ENCODE measurements around the gene RAB6B. TPM values are rescaled to one million over a fixed set of nuclear protein-coding genes. Genes with fewer than 3 reads are reported as not detected.

Gene RAB6B
- total RNA-seq, 2 donors from 2014 or later, result 2.6 to 7.2 TPM

DNA sequence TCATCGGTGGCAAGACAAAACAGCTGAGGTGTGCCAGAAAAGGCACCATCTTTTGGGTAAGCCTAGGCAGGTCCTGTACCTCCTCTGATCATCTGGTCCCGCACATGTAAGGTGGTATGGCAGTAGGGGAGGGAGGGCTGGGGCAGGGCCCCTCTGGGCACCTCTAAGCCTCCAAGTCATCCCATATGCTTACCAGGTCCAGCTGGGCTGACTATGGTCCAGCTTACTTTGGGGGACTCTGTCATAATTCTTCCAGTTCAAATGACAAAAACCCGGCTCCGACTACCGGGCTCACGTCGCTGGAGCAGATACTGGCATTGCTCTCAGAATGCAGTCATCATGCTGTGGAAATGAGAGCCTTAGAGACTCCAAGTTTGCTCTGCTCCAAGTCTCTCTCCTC, 1.9 kb upstream of the RAB6B start:
- H3K27ac Mint-ChIP-seq, result no peak overlapping the region
- DNase-seq (no peak), ATAC-seq (replicated peaks in 1 of 2) (no peak)
- H3K27me3 Mint-ChIP-seq (ENCODE audit: low read depth), result peaks cover 52% of the 10 kb centered on the region
- H3K4me1 Mint-ChIP-seq (ENCODE audit: low read depth), result no peaks in the 10 kb centered on the region
- H3K9me3 Mint-ChIP-seq, result no peaks in the 10 kb centered on the region
- no peaks in the 10 kb centered on the region for H3K36me3 Mint-ChIP-seq (ENCODE audit: insufficient read depth in 2 of 2)
- peak overlapping the region in 1 of 2 donors; percentile 41 for H3K4me3 Mint-ChIP-seq

GRCh38 chr3:133896002-133896761, 500 bp upstream of the RAB6B start:
- H3K9me3 Mint-ChIP-seq, result no peaks in the 10 kb centered on the region
- DNase-seq (peak in 1 of 2 donors; percentile 19), ATAC-seq (replicated peaks in 1 of 2) (peak; percentile 36 to 43)
- H3K27ac Mint-ChIP-seq, result no peak overlapping the region
- peaks cover 42% of the 10 kb centered on the region for H3K27me3 Mint-ChIP-seq (ENCODE audit: low read depth)
- peak overlapping the region; percentile 80 to 85 for H3K4me3 Mint-ChIP-seq
- no peaks in the 10 kb centered on the region for H3K4me1 Mint-ChIP-seq (ENCODE audit: low read depth)
- no peaks in the 10 kb centered on the region for H3K36me3 Mint-ChIP-seq (ENCODE audit: insufficient read depth in 2 of 2)

DNA sequence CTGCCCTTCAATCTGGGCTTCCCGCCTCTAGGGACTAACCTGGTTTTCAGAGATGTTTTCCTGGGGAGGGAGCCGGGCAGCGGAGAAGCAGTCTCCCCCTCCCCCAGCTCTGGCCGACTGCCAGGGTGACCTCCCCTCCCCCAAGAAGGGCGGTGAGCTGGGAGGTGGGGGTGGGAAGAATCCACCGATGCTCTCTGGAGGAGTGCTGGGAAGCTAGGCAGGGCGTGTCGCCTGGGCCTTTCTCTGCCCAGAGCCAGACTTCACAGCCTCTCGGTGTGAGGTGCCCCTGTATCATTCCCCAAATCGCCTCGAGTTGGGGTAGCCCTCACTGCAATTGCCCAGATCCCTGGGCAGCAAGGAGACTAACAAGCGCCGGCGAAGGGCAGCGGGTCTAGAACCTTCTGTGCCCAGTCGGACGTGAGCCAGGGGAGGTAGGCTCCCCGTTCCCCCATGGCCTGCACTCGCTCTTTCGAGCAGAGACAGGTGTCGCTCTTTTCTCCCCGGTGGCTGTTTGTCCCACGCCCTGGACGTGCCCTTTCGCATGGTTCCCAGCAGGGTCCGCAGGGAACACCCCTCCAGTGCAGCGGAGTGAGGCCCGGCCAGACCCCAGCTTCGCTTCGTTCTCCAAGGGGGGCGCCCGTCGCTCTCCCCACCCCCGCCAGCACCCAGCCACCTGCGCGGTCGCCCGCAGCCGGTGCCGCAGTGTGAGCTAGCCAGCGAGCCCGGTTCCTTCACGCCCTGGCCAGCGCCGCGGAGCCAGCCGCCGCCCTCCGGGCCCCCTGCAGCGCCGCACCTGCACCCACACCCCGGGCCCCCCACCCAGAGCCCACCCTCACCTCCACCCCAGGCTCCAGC, 1.1 kb downstream of the RAB6B start:
- H3K4me3 Mint-ChIP-seq, result peak overlapping the region; percentile 38 to 55
- no peaks in the 10 kb centered on the region for H3K4me1 Mint-ChIP-seq (ENCODE audit: low read depth)
- ATAC-seq (replicated peaks in 1 of 2), result peak in 1 of 2 donors; percentile 16
- H3K36me3 Mint-ChIP-seq (ENCODE audit: insufficient read depth in 2 of 2), result no peaks in the 10 kb centered on the region
- no peaks in the 10 kb centered on the region for H3K9me3 Mint-ChIP-seq
- no peak overlapping the region for H3K27ac Mint-ChIP-seq
- peaks cover 36% of the 10 kb centered on the region for H3K27me3 Mint-ChIP-seq (ENCODE audit: low read depth)
- no peak for DNase-seq

GRCh38 chr3:133893683-133894352, 1.9 kb downstream of the RAB6B start:
- Mint-ChIP-seq H3K4me1 (ENCODE audit: low read depth) (no peaks in the 10 kb centered on the region), H3K4me3 (no peak overlapping the region), H3K36me3 (ENCODE audit: insufficient read depth in 2 of 2) (no peaks in the 10 kb centered on the region), H3K27me3 (ENCODE audit: low read depth) (peaks cover 33% of the 10 kb centered on the region), H3K27ac (no peak overlapping the region), H3K9me3 (no peaks in the 10 kb centered on the region)
- no peak for ATAC-seq (replicated peaks in 1 of 2)
- DNase-seq, result no peak

GRCh38 chr3:133892541-133893231, 3.0 kb downstream of the RAB6B start:
- Mint-ChIP-seq H3K27me3 (ENCODE audit: low read depth) (peaks cover 29% of the 10 kb centered on the region), H3K4me3 (no peak overlapping the region), H3K4me1 (ENCODE audit: low read depth) (no peaks in the 10 kb centered on the region), H3K27ac (no peak overlapping the region), H3K36me3 (ENCODE audit: insufficient read depth in 2 of 2) (no peaks in the 10 kb centered on the region), H3K9me3 (no peaks in the 10 kb centered on the region)
- ATAC-seq (replicated peaks in 1 of 2), result no peak
- DNase-seq, result no peak

GRCh38 chr3:133891662-133892378, 3.9 kb downstream of the RAB6B start:
- H3K27me3 Mint-ChIP-seq (ENCODE audit: low read depth), result peaks cover 20% of the 10 kb centered on the region
- ATAC-seq (replicated peaks in 1 of 2) (no peak), DNase-seq (no peak)
- H3K4me3 Mint-ChIP-seq, result no peak overlapping the region
- H3K9me3 Mint-ChIP-seq, result no peaks in the 10 kb centered on the region
- no peak overlapping the region for H3K27ac Mint-ChIP-seq
- no peaks in the 10 kb centered on the region for H3K36me3 Mint-ChIP-seq (ENCODE audit: insufficient read depth in 2 of 2)
- no peaks in the 10 kb centered on the region for H3K4me1 Mint-ChIP-seq (ENCODE audit: low read depth)

DNA sequence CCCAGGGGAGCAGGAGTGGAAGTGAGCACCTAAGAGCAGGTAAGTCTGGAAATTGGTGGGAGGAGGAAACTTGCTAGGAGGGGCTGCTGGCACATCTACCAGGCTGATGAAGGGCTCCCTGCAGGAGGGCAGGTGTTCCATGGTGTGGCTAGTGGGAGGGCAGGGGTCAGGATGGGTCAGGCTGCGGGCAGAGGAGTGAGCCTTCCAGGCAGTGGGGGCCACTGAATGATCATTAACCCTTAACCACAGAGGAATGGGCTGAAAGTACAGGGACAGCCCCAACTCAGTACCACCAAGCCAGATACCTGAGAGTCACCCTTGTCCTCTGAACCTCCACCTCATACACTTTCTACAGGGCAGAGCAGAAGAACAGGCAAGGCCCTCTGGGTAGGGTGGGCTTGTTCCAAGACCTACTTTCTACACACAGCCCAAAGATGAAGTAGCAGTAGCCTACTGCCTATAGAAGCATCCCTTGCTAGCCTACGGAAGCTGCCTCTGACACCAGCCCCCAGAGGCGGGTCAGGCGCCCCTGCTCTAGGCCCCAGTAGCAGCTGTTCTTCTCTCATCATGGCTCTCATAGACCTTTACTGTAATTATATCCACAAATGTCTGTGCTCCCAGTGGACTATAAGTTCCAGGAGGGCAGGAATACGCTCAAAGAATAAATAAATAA, 4.6 kb downstream of the RAB6B start:
- Mint-ChIP-seq H3K4me3 (no peak overlapping the region), H3K36me3 (ENCODE audit: insufficient read depth in 2 of 2) (no peaks in the 10 kb centered on the region), H3K9me3 (no peaks in the 10 kb centered on the region), H3K27me3 (ENCODE audit: low read depth) (peaks cover 20% of the 10 kb centered on the region), H3K4me1 (ENCODE audit: low read depth) (no peaks in the 10 kb centered on the region), H3K27ac (no peak overlapping the region)
- DNase-seq, result no peak
- ATAC-seq (replicated peaks in 1 of 2), result no peak

GRCh38 chr3:133890037-133890436, 5.6 kb downstream of the RAB6B start:
- Mint-ChIP-seq H3K4me1 (ENCODE audit: low read depth) (no peaks in the 10 kb centered on the region), H3K27me3 (ENCODE audit: low read depth) (peaks cover 24% of the 10 kb centered on the region), H3K4me3 (no peak overlapping the region), H3K27ac (no peak overlapping the region), H3K36me3 (ENCODE audit: insufficient read depth in 2 of 2) (no peaks in the 10 kb centered on the region), H3K9me3 (no peaks in the 10 kb centered on the region)
- DNase-seq, result no peak
- no peak for ATAC-seq (replicated peaks in 1 of 2)

GRCh38 chr3:133888726-133889340, 6.8 kb downstream of the RAB6B start:
- Mint-ChIP-seq H3K4me3 (no peak overlapping the region), H3K36me3 (ENCODE audit: insufficient read depth in 2 of 2) (no peaks in the 10 kb centered on the region), H3K9me3 (no peaks in the 10 kb centered on the region), H3K27ac (no peak overlapping the region), H3K27me3 (ENCODE audit: low read depth) (peaks cover 24% of the 10 kb centered on the region), H3K4me1 (ENCODE audit: low read depth) (no peaks in the 10 kb centered on the region)
- DNase-seq (no peak), ATAC-seq (replicated peaks in 1 of 2) (no peak)

GRCh38 chr3:133887803-133888703, 7.6 kb downstream of the RAB6B start:
- Mint-ChIP-seq H3K27me3 (ENCODE audit: low read depth) (peaks cover 18% of the 10 kb centered on the region), H3K9me3 (no peaks in the 10 kb centered on the region), H3K4me3 (no peak overlapping the region), H3K36me3 (ENCODE audit: insufficient read depth in 2 of 2) (no peaks in the 10 kb centered on the region), H3K27ac (no peak overlapping the region), H3K4me1 (ENCODE audit: low read depth) (peaks cover under 1% of the 10 kb centered on the region)
- DNase-seq (no peak), ATAC-seq (replicated peaks in 1 of 2) (no peak)

Measured in activated T-cell treated with anti-CD3 and anti-CD28 coated beads, Interleukin-2, amount 50 U/mL, for 72 hours (primary cell).